ENCODE data around the gene PRICKLE3.

PRICKLE3 gene

DNA sequence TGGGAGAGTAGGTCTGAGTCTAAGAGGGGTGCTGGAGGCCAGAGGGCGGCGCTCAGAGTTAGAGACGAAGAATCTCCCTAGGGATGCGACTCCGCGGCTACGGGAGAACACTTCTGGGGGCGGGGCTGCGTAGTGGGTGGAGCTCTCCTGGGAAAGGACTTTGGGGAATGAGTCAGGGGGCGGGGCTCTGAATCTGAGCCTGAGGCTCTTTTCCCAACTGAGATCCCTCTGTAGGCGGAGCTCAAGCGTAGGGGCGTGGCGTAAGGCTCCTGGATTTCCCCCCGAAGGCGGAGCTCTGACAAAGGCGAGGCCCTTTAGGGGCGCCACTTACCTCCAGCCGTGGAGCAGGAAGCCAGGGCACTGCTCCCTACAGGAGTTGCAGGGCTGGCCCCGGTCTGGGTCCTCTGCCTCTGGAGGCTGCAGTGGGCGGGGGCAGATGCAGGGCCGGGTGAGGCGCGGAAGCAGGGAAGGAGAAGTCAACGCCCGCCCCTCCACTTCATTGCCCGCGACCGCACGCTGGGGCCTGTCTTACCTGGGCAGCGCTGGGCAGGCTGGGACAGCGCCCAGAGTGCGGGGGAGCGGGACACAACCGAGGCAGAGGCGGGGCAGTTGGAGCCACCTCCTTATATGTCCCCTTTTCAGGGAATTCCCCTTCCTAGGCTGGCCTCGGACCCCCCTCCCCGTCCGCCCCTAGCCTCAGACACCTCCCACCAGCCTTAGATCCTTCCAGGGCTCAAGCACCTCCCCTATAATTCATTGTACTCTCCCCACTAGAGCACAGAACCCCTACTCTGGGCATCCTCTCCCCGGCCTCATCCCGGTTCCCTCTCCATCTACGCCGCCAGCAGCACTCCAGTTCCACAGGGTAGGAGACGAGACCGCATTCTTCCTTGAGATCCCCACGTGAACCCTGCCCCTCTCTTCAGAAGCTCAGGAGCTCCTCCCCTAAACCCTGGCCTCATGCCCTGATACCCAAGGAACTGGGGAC lies 1.6 kb downstream of the PRICKLE3 start:
- DNase-seq (ENCODE audit: low read depth), result peak; percentile 93
- TF ChIP-seq, protein P1, sequence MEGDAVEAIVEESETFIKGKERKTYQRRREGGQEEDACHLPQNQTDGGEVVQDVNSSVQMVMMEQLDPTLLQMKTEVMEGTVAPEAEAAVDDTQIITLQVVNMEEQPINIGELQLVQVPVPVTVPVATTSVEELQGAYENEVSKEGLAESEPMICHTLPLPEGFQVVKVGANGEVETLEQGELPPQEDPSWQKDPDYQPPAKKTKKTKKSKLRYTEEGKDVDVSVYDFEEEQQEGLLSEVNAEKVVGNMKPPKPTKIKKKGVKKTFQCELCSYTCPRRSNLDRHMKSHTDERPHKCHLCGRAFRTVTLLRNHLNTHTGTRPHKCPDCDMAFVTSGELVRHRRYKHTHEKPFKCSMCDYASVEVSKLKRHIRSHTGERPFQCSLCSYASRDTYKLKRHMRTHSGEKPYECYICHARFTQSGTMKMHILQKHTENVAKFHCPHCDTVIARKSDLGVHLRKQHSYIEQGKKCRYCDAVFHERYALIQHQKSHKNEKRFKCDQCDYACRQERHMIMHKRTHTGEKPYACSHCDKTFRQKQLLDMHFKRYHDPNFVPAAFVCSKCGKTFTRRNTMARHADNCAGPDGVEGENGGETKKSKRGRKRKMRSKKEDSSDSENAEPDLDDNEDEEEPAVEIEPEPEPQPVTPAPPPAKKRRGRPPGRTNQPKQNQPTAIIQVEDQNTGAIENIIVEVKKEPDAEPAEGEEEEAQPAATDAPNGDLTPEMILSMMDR (IDR thresholded peaks at IDR 0.05; ENCODE audit: insufficient read depth, low read depth, low read length, missing control alignments), result no peak
- H3K4me3 ChIP-seq (ENCODE audit: low read length), result peak overlapping the region; percentile 77

DNA sequence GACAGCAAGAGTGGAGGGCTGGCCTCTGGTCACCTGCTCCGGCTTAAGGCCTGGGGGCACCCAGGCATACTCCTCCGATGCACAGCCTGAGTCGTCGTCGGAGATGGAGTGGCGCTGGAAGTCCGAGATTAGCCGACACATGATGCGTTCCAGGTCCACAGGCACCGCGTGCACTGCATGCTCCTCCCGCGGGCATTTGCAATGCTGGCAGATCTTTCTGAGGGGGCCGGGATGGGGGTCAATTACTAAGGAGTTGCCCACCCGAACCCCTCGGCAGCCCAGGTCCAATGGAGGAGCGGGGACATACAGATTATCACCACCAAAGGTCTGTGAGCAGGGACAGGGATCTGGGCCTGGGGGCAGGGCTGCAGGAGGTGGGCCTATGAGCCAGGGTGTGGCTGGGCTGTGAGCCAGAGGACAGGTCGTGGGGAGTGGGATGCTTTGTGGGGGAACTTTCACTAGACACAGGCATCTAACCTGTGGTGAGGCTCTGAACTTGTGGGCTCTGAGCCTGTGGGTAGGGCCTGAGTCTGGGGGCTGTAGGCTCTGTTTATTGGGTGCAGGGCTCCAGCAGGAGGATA lies 2.4 kb downstream of the PRICKLE3 start:
- TF ChIP-seq, protein P1 (IDR thresholded peaks at IDR 0.05; ENCODE audit: insufficient read depth, low read depth, low read length, missing control alignments), result no peak
- peak overlapping the region; percentile 43 for H3K4me3 ChIP-seq (ENCODE audit: low read length)
- DNase-seq (ENCODE audit: low read depth), result no peak

DNA sequence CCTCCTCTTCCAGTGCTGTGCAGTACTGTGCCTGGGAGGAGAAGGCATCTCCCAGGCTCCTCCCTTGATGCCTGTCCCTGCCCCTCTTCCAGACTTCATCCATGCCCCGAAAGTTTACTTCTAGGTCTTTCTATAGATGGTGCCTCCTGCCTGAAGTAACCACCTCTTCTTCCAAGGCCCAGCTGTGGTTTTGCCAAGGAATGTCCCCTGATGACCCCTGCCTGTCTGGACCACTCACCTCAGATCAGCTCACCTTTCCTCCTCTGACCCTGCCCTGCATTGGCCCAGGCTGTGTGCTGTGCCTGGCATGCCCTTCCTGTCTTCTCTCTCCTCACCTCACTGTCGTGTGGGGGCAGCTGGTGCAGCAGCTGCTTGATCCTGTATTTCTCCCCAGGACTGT lies 6.8 kb downstream of the PRICKLE3 start:
- TF ChIP-seq, protein P1 (IDR thresholded peaks at IDR 0.05; ENCODE audit: insufficient read depth, low read depth, low read length, missing control alignments), result no peak
- DNase-seq (ENCODE audit: low read depth), result no peak
- no peak overlapping the region for H3K4me3 ChIP-seq (ENCODE audit: low read length)

DNA sequence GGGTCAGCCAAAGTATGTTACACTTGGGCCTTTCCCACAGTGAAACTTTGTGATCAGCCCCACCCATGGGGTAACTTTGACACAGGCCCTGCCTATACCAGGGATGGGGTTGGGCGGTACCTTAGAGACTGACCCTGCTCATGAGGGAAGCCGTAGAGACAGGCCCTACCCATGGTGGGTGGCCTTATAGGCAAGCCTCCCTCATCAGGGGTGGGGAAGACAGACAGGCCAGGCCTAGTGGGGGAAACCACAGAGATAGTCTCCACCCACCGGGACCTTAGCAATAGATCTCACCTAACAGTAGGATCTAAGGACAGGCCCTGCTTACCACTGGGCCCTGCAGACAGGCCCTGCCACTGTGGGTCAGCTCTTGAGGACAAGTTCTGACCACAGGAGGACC lies 7.6 kb downstream of the PRICKLE3 start:
- no peak overlapping the region for H3K4me3 ChIP-seq (ENCODE audit: low read length)
- TF ChIP-seq, protein P1 (IDR thresholded peaks at IDR 0.05; ENCODE audit: insufficient read depth, low read depth, low read length, missing control alignments), result no peak
- DNase-seq (ENCODE audit: low read depth), result no peak

DNA sequence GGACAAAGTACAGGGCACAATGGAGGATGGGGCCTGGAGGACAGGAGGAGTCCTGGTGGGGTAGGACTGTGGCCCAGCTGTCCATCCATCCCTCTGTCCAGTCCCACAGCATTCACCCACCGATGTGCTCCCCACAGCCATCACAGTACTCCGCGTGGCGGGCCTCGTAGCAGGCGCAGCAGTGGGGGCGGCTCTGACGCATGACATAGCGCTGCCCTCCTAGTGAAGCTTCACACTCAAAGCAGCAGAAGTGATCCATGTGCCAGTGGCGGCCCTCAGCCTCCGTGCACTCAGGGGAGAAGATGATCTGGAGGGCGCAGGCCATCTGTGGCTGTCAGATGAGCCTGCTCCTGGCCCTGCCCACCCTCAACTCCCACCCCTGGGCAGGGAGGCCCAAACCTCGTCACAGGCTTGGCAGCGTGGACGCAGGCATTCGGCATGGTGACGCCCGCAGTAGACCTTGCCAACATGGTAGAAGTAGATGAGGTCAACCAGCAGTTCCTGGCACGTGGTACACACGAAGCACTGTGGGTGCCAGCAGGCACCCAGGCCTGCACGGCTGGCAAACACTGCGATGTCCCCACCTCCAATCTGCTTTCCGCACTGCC lies 8.2 kb downstream of the PRICKLE3 start:
- TF ChIP-seq, protein P1 (IDR thresholded peaks at IDR 0.05; ENCODE audit: insufficient read depth, low read depth, low read length, missing control alignments), result no peak
- no peak overlapping the region for H3K4me3 ChIP-seq (ENCODE audit: low read length)
- DNase-seq (ENCODE audit: low read depth), result no peak

DNA sequence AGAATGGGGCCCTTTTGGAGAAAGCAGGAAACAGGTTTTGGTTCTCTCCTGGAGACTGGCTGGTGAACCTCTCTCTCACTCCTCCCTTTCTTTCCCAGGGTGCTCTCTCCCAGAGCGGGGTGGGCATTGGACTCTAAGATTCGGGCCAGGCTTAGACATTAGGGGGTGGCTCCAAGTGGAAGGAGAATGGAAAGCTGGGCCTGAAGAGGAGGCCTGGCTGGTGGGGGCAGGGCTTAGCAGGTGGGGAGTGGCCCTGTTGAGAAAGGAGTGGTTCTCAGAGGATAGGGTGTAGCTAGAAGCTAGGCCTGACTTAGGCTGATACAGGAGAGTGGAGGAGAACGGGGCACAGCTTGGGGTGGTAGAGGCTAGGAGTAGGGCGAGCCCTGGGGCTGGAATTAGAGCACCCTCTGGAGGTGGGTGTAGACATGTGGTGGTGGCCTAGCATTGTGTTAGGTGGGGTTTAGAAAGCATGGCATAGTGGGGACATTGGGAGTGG lies 8.8 kb downstream of the PRICKLE3 start:
- peak; percentile 64 for DNase-seq (ENCODE audit: low read depth)
- TF ChIP-seq, protein P1 (IDR thresholded peaks at IDR 0.05; ENCODE audit: insufficient read depth, low read depth, low read length, missing control alignments), result no peak
- no peak overlapping the region for H3K4me3 ChIP-seq (ENCODE audit: low read length)
